Measurements from ENCODE around the gene NDUFS6. TPM values are rescaled to one million over a fixed set of nuclear protein-coding genes. Genes with fewer than 3 reads are reported as not detected.

The NDUFS6 gene
- polyA plus RNA-seq, 2 of the 4 experiments (the other 2 are of a cell fraction): 76.0 to 192 TPM

- no peaks in the 10 kb centered on the region for H3K9me3 ChIP-seq
- CTCF ChIA-PET: interaction anchor here (1.3 kb wide), 1 partner anchor 28 kb away, joined by 3 read pairs; no protein-coding TSS in a partner anchor
- no peak overlapping the region for H3K27ac ChIP-seq
- POLR2A ChIA-PET: no interaction called here
- WGBS (ENCODE audit: missing lambda C conversion rate): 85% methylated on average over 8 of the region's 8 CpGs
- TF ChIP-seq POLR2A (IDR thresholded peaks at IDR 0.05; ENCODE audit: low read length): no peak
- H3K4me3 ChIP-seq: no peak overlapping the region
- ATAC-seq: no peak
- DNase-seq (ENCODE audit: low read depth in 1 of 2, low spot score in 1 of 2): no peak
- no peaks in the 10 kb centered on the region for H3K4me1 ChIP-seq
- no peak for FAIRE-seq
- no peak overlapping the region for H3K4me2 ChIP-seq
These were observed 8.4 kb upstream of the NDUFS6 start for GRCh38 chr5:1792842-1793266.

GRCh38 chr5:1793301-1793740 lies 7.9 kb upstream of the NDUFS6 start:
- DNase-seq (ENCODE audit: low read depth in 1 of 2, low spot score in 1 of 2) (no peak), FAIRE-seq (no peak), ATAC-seq (no peak)
- Histone ChIP-seq H3K4me3 (no peak overlapping the region), H3K4me1 (no peaks in the 10 kb centered on the region; the same call in 2 of the 3 replicates), H3K9me3 (no peaks in the 10 kb centered on the region), H3K4me2 (no peak overlapping the region), H3K27ac (no peak overlapping the region)
- WGBS (ENCODE audit: missing lambda C conversion rate): 76% methylated on average over 10 of the region's 10 CpGs
- CTCF ChIA-PET: interaction anchor here (1.3 kb wide), 1 partner anchor 29 kb away, joined by 3 read pairs; no protein-coding TSS in a partner anchor
- TF ChIP-seq CBX8 (IDR thresholded peaks at IDR 0.05) (no peak), ZC3H11A (IDR thresholded peaks at IDR 0.05) (no peak), RAD21 (conservative IDR thresholded peaks at IDR 0.05 in 1 of 2, IDR thresholded peaks at IDR 0.05 in 1 of 2) (no peak)
- POLR2A ChIA-PET: no interaction called here

GRCh38 chr5:1793966-1794900 lies 7.0 kb upstream of the NDUFS6 start:
- Histone ChIP-seq H3K27ac (no peak overlapping the region), H3K9me3 (no peaks in the 10 kb centered on the region), H3K4me3 (no peak overlapping the region), H3K4me1 (peaks cover 3% of the 10 kb centered on the region; the same call in 2 of the 3 replicates), H3K4me2 (no peak overlapping the region)
- TF ChIP-seq ZC3H11A (IDR thresholded peaks at IDR 0.05): no peak
- TF ChIP-seq CEBPB (IDR thresholded peaks at IDR 0.05): no peak
- no peak for TF ChIP-seq ESRRA (IDR thresholded peaks at IDR 0.05; ENCODE audit: borderline replicate concordance, low read length)
- no peak for TF ChIP-seq ELK1 (IDR thresholded peaks at IDR 0.05; ENCODE audit: low read depth, low read length)
- TF ChIP-seq RCOR1 (IDR thresholded peaks at IDR 0.05; ENCODE audit: low read depth, low read length): no peak
- TF ChIP-seq SMC3 (IDR thresholded peaks at IDR 0.05): no peak
- TF ChIP-seq JUNB (IDR thresholded peaks at IDR 0.05): no peak
- no peak for TF ChIP-seq RFX5 (IDR thresholded peaks at IDR 0.05)
- no peak for TF ChIP-seq POLR2A (IDR thresholded peaks at IDR 0.05; ENCODE audit: low read length)
- no peak for TF ChIP-seq REST (IDR thresholded peaks at IDR 0.05)
- TF ChIP-seq EHF (CRISPR knock-in tag; IDR thresholded peaks at IDR 0.05): no peak
- no peak for TF ChIP-seq BHLHE40 (IDR thresholded peaks at IDR 0.05; ENCODE audit: low read depth, low read length)
- no peak for TF ChIP-seq KDM5A (IDR thresholded peaks at IDR 0.05)
- no peak for TF ChIP-seq CHD4 (IDR thresholded peaks at IDR 0.05; ENCODE audit: borderline replicate concordance)
- no peak for FAIRE-seq
- no peak for DNase-seq (ENCODE audit: low read depth in 1 of 2, low spot score in 1 of 2)
- CTCF ChIA-PET: interaction anchor here (1.3 kb wide), 1 partner anchor 30 kb away, joined by 3 read pairs; no protein-coding TSS in a partner anchor
- ATAC-seq: no peak
- whole genome bisulfite sequencing (ENCODE audit: missing lambda C conversion rate): 83% methylated on average over 27 of the region's 33 CpGs
- POLR2A ChIA-PET: no interaction called here

Measured in A549 (cell line).